Esophagus squamous epithelium (tissue), 5 donors: ENCODE data around the gene ACTR2. TPM values are rescaled to one million over a fixed set of nuclear protein-coding genes. Genes with fewer than 3 reads are reported as not detected.

Experiments used
- DNase-seq: peaks from one replicate; lab custom pipeline; 2025; lab: John Stamatoyannopoulos, UW
- H3K27ac ChIP-seq, 4 donors: fragments of 200-600 bp; sonication (generic); one replicate each; pipeline ENCODE4 v1.5.1; 2016 to 2019; ENCODE audit warnings: mild to moderate bottlenecking in 1 of 4
- H3K27me3 ChIP-seq, 4 donors: fragments of 200-600 bp; sonication (generic); 1 replicate in 3 of 4; 2 replicates in 1 of 4; pipeline versions ENCODE4 v1.5.1 to v1.6.0; 2017 to 2021; ENCODE audit warnings: antibody characterized with exemption in 1 of 4
- H3K36me3 ChIP-seq, 3 donors: fragments of 200-600 bp; sonication (generic); one replicate each; pipeline ENCODE4 v1.5.1; 2016 to 2019
- H3K4me1 ChIP-seq, 3 donors: fragments of 200-600 bp; sonication (generic); one replicate each; pipeline ENCODE4 v1.5.1; 2017 to 2019
- H3K4me3 ChIP-seq, 4 donors: fragments of 200-600 bp; sonication (generic); 1 replicate in 3 of 4; 2 replicates in 1 of 4; pipeline ENCODE4 v1.5.1; 2016 to 2019; ENCODE audit warnings: mild to moderate bottlenecking in 2 of 4, moderate library complexity in 1 of 4
- H3K9me3 ChIP-seq, 3 donors: fragments of 200-600 bp; sonication (generic); one replicate each; pipeline ENCODE4 v1.5.1; 2016 to 2019
- CTCF ChIP-seq, 6 experiments: fragments of 450-650 bp in 4 of 6; fragments of 200-600 bp in 2 of 6; sonication (generic) in 2 of 6; IDR thresholded peaks; one replicate each; pipeline ENCODE4 v1.5.1; 2016 to 2019; ENCODE audit warnings: antibody characterized with exemption in 6 of 6, mild to moderate bottlenecking in 4 of 6, moderate library complexity in 4 of 6
- POLR2A ChIP-seq, 4 donors: fragments of 450-650 bp; IDR thresholded peaks; one replicate each; pipeline ENCODE4 v1.6.1; 2017; ENCODE audit warnings: antibody characterized with exemption in 4 of 4, mild to moderate bottlenecking in 4 of 4, moderate library complexity in 3 of 4
- WGBS, 2 donors: methylation state at CpG; one replicate each; pipeline ENCODE4 v1.1.5; 2018; 5-methylcytosine and 5-hydroxymethylcytosine counted together
- intact Hi-C: fragments of 100-400 bp; cut with DNase I; formaldehyde crosslinking; loops from one replicate; pipeline ENCODE4 v1.15.0; 2022
- total RNA-seq, 4 donors: library from RNA; depleted of rRNA; stranded (reverse); fragments of >200 nt; gene quantifications; one replicate each; pipeline ENCODE4 v1.1.0, GENCODE V29; 2016
- donor health status: DM: yes; HTN: yes; CAD: no.

The ACTR2 gene
- total RNA-seq, 4 donors from 2014 or later, result 70.6 to 124 (median 91.1) TPM

DNA sequence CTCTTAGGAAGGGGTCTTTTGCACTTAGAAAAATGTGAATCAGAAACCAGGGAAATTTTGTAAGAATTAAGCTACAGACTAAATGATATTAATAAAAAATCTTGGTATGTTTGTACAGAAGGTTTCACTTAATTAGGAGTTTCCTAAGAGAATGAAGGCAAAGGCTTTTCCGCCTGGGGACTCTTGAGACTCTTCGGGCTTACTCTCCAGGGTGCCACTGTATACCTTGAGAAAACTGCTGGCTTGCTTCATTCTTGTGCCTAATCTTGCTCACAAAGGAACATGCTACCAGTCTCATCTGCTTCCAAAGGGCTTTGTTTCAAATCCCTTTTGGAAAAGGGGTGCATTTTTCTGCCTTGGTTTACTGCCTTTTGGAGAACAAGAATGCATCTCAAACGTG is 49.5 kb downstream of the ACTR2 start:
- TF ChIP-seq POLR2A (IDR thresholded peaks at IDR 0.05), result no peak
- TF ChIP-seq CTCF (IDR thresholded peaks at IDR 0.05), result no peak
- no peaks in the 10 kb centered on the region for H3K9me3 ChIP-seq
- peaks cover under 1 to 18% (median 3%) of the 10 kb centered on the region in 3 donors for H3K36me3 ChIP-seq
- intact Hi-C loops, result no loop called here
- 74 to 87% methylated on average over 3 of the region's 3 CpGs for WGBS, 2 donors
- no peak for DNase-seq
- no peaks in the 10 kb centered on the region for H3K27me3 ChIP-seq
- no peak overlapping the region for H3K4me3 ChIP-seq
- peaks cover 0 to 13% (median 0%) of the 10 kb centered on the region in 3 donors for H3K4me1 ChIP-seq
- no peak overlapping the region for H3K27ac ChIP-seq

DNA sequence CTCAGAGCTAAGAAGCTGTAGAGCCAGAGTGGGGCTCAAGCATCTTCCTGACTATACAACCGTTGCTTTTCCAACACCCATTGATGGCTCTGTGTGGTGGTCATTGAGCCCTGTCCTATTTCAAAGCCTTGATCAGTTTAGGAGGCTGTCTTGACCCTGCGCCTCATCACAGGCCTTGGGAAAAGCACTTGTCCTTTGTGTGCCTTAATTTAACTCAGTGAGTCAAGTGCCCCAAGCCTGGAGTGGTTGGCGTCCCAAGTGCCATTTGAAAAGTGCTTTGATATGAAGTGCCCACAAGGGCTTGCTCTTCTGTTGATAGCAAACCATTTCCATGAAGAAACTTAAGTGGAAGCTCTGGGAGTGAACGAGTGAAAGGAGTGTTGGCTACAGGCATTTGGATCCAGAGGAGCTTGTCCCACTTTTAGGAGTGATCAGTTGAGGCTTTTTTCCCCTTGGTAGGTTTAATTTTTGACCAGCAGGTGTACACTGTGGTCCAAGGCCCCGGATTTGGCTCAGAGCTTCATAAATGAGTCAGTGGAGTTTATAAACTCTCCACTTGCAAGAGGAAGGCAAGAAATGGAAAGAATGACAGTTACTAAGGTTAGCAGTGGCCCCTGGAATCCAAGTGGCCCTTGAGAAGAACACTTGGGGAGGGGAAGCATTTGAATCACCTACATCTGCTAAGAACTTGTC is 50.3 kb downstream of the ACTR2 start:
- 85 to 87% methylated on average over 3 to 4 of the region's 5 CpGs for WGBS, 2 donors
- no peak overlapping the region for H3K27ac ChIP-seq
- peaks cover 0 to 19% (median 0%) of the 10 kb centered on the region in 3 donors for H3K4me1 ChIP-seq
- DNase-seq, result no peak
- intact Hi-C loops, result no loop called here
- no peak overlapping the region for H3K4me3 ChIP-seq
- H3K36me3 ChIP-seq, result peaks cover 0 to 9% (median 3%) of the 10 kb centered on the region in 3 donors
- no peaks in the 10 kb centered on the region for H3K9me3 ChIP-seq
- no peaks in the 10 kb centered on the region for H3K27me3 ChIP-seq
- no peak for TF ChIP-seq POLR2A (IDR thresholded peaks at IDR 0.05)
- no peak for TF ChIP-seq CTCF (IDR thresholded peaks at IDR 0.05)

- no peak for DNase-seq
- WGBS, 2 donors, result 60 to 67% methylated on average over 5 to 6 of the region's 6 CpGs
- Histone ChIP-seq H3K9me3 (no peaks in the 10 kb centered on the region), H3K36me3 (peaks cover 0 to 3% (median 3%) of the 10 kb centered on the region in 3 donors), H3K4me3 (no peak overlapping the region), H3K27ac (no peak overlapping the region), H3K27me3 (no peaks in the 10 kb centered on the region), H3K4me1 (peaks cover 0 to 19% (median 0%) of the 10 kb centered on the region in 3 donors)
- TF ChIP-seq CTCF (IDR thresholded peaks at IDR 0.05) (no peak), POLR2A (IDR thresholded peaks at IDR 0.05) (no peak)
- intact Hi-C loops, result no loop called here
Measured at GRCh38 chr2:65278531-65278981, 50.9 kb downstream of the ACTR2 start.

- TF ChIP-seq CTCF (IDR thresholded peaks at IDR 0.05) (no peak), POLR2A (IDR thresholded peaks at IDR 0.05) (no peak)
- H3K4me1 ChIP-seq, result peaks cover 0 to 19% (median 0%) of the 10 kb centered on the region in 3 donors
- no peak overlapping the region for H3K27ac ChIP-seq
- H3K36me3 ChIP-seq, result peaks cover 0 to 3% (median 0%) of the 10 kb centered on the region in 3 donors
- H3K4me3 ChIP-seq, result no peak overlapping the region
- 84 to 91% methylated on average over 6 of the region's 6 CpGs for WGBS, 2 donors
- intact Hi-C loops, result no loop called here
- no peak for DNase-seq
- H3K27me3 ChIP-seq, result no peaks in the 10 kb centered on the region
- no peaks in the 10 kb centered on the region for H3K9me3 ChIP-seq
Measured at GRCh38 chr2:65279756-65280155, 52.1 kb downstream of the ACTR2 start.

DNA sequence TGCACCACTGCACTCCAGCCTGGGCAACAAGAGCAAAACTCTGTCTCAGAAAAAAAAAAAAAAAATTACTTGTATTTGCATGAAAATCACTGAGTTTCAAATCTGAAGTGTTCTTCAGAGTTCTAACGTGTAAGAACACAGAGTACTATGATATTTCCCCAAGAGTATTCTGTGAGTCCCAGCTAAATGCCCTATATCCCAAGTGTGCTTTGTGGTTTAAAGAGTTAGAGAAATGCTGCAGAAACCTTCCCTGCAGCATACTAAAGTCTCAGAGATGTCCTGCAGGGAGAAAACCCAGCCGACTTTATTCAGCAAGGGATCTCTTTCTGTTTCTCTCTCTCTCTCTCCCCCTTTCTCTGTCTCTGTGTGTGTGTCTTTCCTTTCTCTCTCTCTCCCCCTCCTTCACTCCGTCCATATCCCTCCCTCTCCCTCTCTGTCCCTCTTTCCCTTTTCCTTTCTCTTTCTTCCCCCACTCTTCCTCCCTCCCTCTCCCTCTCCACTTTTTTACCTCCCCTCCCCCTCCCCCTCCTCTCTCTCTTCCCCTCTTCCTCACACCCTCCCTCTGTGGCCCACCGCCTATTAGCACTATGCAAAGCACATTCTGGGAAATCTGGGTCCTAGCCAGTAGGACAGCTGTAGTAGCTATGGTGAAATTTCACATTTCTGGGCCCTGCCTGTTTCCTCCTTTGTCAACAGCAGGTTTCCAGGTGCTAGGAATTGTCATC is 54.2 kb downstream of the ACTR2 start:
- no peak for DNase-seq
- Histone ChIP-seq H3K4me3 (no peak overlapping the region), H3K9me3 (no peaks in the 10 kb centered on the region), H3K4me1 (peaks cover 0 to 12% (median 0%) of the 10 kb centered on the region in 3 donors), H3K36me3 (no peaks in the 10 kb centered on the region), H3K27me3 (no peaks in the 10 kb centered on the region), H3K27ac (peak overlapping the region in 1 of 4 donors; percentile 42)
- WGBS, 2 donors, result 29 to 30% methylated on average over 3 to 4 of the region's 4 CpGs
- intact Hi-C loops, result no loop called here
- TF ChIP-seq CTCF (IDR thresholded peaks at IDR 0.05) (no peak), POLR2A (IDR thresholded peaks at IDR 0.05) (no peak)
